Stomach (tissue), 9 donors: Measurements from ENCODE around the gene SORCS1. TPM values are rescaled to one million over a fixed set of nuclear protein-coding genes. Genes with fewer than 3 reads are reported as not detected.

Source experiments
- DNase-seq, 2 donors: peaks; one replicate each; pipeline versions ENCODE4 v3.0.0 to v3.0.0-alpha.2; 2013 to 2019
- H3K27ac ChIP-seq, 5 donors: fragments of 200-600 bp in 4 of 5; sonication (generic) in 4 of 5; one replicate each; pipeline ENCODE4 v1.5.1; 2013 to 2019; ENCODE audit warnings: mild to moderate bottlenecking in 1 of 5, moderate library complexity in 1 of 5
- H3K27me3 ChIP-seq, 3 donors: fragments of 200-600 bp; sonication (generic); one replicate each; pipeline ENCODE4 v1.5.1; 2017 to 2019; ENCODE audit warnings: mixed run types in 1 of 3
- H3K36me3 ChIP-seq, 4 donors: fragments of 200-600 bp; sonication (generic); 1 replicate in 3 of 4; 2 replicates in 1 of 4; pipeline ENCODE4 v1.5.1; 2016 to 2019
- H3K4me1 ChIP-seq, 4 donors: fragments of 200-600 bp; sonication (generic); one replicate each; pipeline ENCODE4 v1.5.1; 2016 to 2019
- H3K4me3 ChIP-seq, 4 donors: fragments of 200-600 bp; sonication (generic) in 3 of 4; one replicate each; pipeline ENCODE4 v1.5.1; 2016 to 2019; ENCODE audit warnings: mild to moderate bottlenecking in 1 of 4
- H3K9me3 ChIP-seq, 4 donors: fragments of 200-600 bp; sonication (generic); one replicate each; pipeline ENCODE4 v1.5.1; 2016 to 2019
- CTCF ChIP-seq, 7 experiments: fragments of 450-650 bp in 4 of 7; fragments of 200-600 bp in 3 of 7; sonication (generic) in 3 of 7; IDR thresholded peaks; one replicate each; pipeline ENCODE4 v1.5.1; 2016 to 2019; ENCODE audit warnings: antibody characterized with exemption in 7 of 7, control low read depth in 2 of 7, mild to moderate bottlenecking in 1 of 7
- EP300 ChIP-seq: sonication (generic); formaldehyde crosslinking; IDR thresholded peaks from one replicate; pipeline ENCODE4 v1.6.1; 2017; ENCODE audit warnings: antibody characterized with exemption
- POLR2A ChIP-seq, 4 donors: fragments of 450-650 bp; IDR thresholded peaks; one replicate each; pipeline ENCODE4 v1.6.1; 2016; ENCODE audit warnings: antibody characterized with exemption in 4 of 4, control low read depth in 2 of 4, mild to moderate bottlenecking in 1 of 4, moderate library complexity in 1 of 4
- POLR2AphosphoS5 ChIP-seq, 3 donors: sonication (generic); formaldehyde crosslinking; IDR thresholded peaks; one replicate each; pipeline ENCODE4 v1.6.1; 2016; ENCODE audit warnings: antibody characterized with exemption in 3 of 3
- WGBS, 5 donors: extraction: QIAGEN DNeasy Blood & Tissue Kit in 3 of 5; methylation state at CpG; one replicate each; pipeline versions ENCODE4 v1.1.5 to v1.1.7; 2013 to 2018; 5-methylcytosine and 5-hydroxymethylcytosine counted together
- intact Hi-C: fragments of 100-400 bp; cut with DNase I; formaldehyde crosslinking; loops from one replicate; pipeline ENCODE4 v1.15.1; 2023; ENCODE audit warnings: low total_unique reads
- polyA plus RNA-seq, 3 donors: library from polyadenylated mRNA; stranded (reverse); fragments of 200-250 nt; gene quantifications; one replicate each; pipeline ENCODE4 v1.2.3, GENCODE V29; 2013
- total RNA-seq, 5 donors: library from RNA; depleted of rRNA; stranded (reverse); fragments of >200 nt; gene quantifications; one replicate each; pipeline versions ENCODE4 v1.1.0 to v1.2.3, GENCODE V29; 2014 to 2016
- donor health status: healthy with polysubstance abuse.
- donor health status: Bipolar disorder and iron deficiency.
- donor health status: healthy.

Gene SORCS1
- total and polyA plus RNA-seq, 8 donors, result 0.25 to 10.1 (median 0.69) TPM

- H3K4me1 ChIP-seq, result no peaks in the 10 kb centered on the region
- H3K9me3 ChIP-seq, result no peaks in the 10 kb centered on the region
- TF ChIP-seq EP300, result no peak
- H3K27ac ChIP-seq, result no peak overlapping the region
- no peaks in the 10 kb centered on the region for H3K36me3 ChIP-seq
- intact Hi-C loops, result no loop called here
- H3K4me3 ChIP-seq, result no peak overlapping the region
- WGBS, 5 donors, result 43 to 63% (median 51%) methylated on average over 3 of the region's 3 CpGs
- DNase-seq, result no peak
- peaks cover 0 to 3% (median 0%) of the 10 kb centered on the region in 3 donors for H3K27me3 ChIP-seq
These were observed 601.1 kb downstream of the SORCS1 start for GRCh38 chr10:106563384-106563783.

GRCh38 chr10:106560925-106561640 is 603.4 kb downstream of the SORCS1 start:
- Histone ChIP-seq H3K9me3 (no peaks in the 10 kb centered on the region), H3K4me3 (no peak overlapping the region), H3K27me3 (peaks cover 0 to 3% (median 0%) of the 10 kb centered on the region in 3 donors), H3K4me1 (no peaks in the 10 kb centered on the region), H3K27ac (no peak overlapping the region), H3K36me3 (no peaks in the 10 kb centered on the region)
- no peak for TF ChIP-seq EP300
- TF ChIP-seq POLR2A (IDR thresholded peaks at IDR 0.05), result no peak
- TF ChIP-seq CTCF (IDR thresholded peaks at IDR 0.05), result no peak
- TF ChIP-seq POLR2AphosphoS5 (IDR thresholded peaks at IDR 0.05), result no peak
- WGBS, 5 donors, result 81 to 93% (median 90%) methylated on average over 5 of the region's 5 CpGs
- DNase-seq, result no peak
- intact Hi-C loops, result no loop called here

- DNase-seq, result no peak
- intact Hi-C loops, result no loop called here
These were observed 605.1 kb downstream of the SORCS1 start for GRCh38 chr10:106559442-106559841.

GRCh38 chr10:106557951-106558733 is 606.4 kb downstream of the SORCS1 start:
- Histone ChIP-seq H3K4me3 (no peak overlapping the region), H3K4me1 (no peaks in the 10 kb centered on the region), H3K27me3 (no peaks in the 10 kb centered on the region), H3K27ac (no peak overlapping the region), H3K9me3 (no peaks in the 10 kb centered on the region), H3K36me3 (no peaks in the 10 kb centered on the region)
- 61 to 68% (median 67%) methylated on average over 7 of the region's 7 CpGs for WGBS, 5 donors
- no peak for DNase-seq
- intact Hi-C loops, result no loop called here
- TF ChIP-seq CTCF (IDR thresholded peaks at IDR 0.05), result no peak
- no peak for TF ChIP-seq POLR2AphosphoS5 (IDR thresholded peaks at IDR 0.05)
- no peak for TF ChIP-seq EP300
- TF ChIP-seq POLR2A (IDR thresholded peaks at IDR 0.05), result no peak

More at GRCh38 chr10:106559442-106559841, 605.1 kb downstream of the SORCS1 start:
- WGBS, 5 donors, result 73 to 95% (median 90%) methylated on average over 3 of the region's 3 CpGs
- Histone ChIP-seq H3K9me3 (no peaks in the 10 kb centered on the region), H3K4me1 (no peaks in the 10 kb centered on the region), H3K36me3 (no peaks in the 10 kb centered on the region), H3K27ac (no peak overlapping the region), H3K4me3 (no peak overlapping the region), H3K27me3 (no peaks in the 10 kb centered on the region)
- TF ChIP-seq POLR2A (IDR thresholded peaks at IDR 0.05) (no peak), CTCF (IDR thresholded peaks at IDR 0.05) (no peak), POLR2AphosphoS5 (IDR thresholded peaks at IDR 0.05) (no peak), EP300 (no peak)
